Ishikawa (cell line): ENCODE data around the gene PPP1CA.

Experiments used
- CREB1 ChIP-seq: IDR thresholded peaks from 2 replicates; pipeline ENCODE4 v1.6.1; 2012; ENCODE audit warnings: low read depth
- EP300 ChIP-seq: IDR thresholded peaks from 2 replicates; pipeline ENCODE4 v1.6.1; 2012; ENCODE audit warnings: borderline replicate concordance
- NFIC ChIP-seq: IDR thresholded peaks from 2 replicates; pipeline ENCODE4 v1.6.1; 2012
- RAD21 ChIP-seq: IDR thresholded peaks from 2 replicates; pipeline ENCODE4 v1.6.1; 2012; ENCODE audit warnings: low read depth
- REST ChIP-seq: IDR thresholded peaks from 2 replicates; pipeline ENCODE4 v1.6.1; 2012; ENCODE audit warnings: low read depth, mild to moderate bottlenecking
- TAF1 ChIP-seq: IDR thresholded peaks from 2 replicates; pipeline ENCODE4 v1.6.1; 2012; ENCODE audit warnings: low read depth, mild to moderate bottlenecking
- YY1 ChIP-seq: IDR thresholded peaks from 2 replicates; pipeline ENCODE4 v1.6.1; 2012; ENCODE audit warnings: low read depth
- ZBTB7A ChIP-seq: IDR thresholded peaks from 2 replicates; pipeline ENCODE4 v1.6.1; 2012; ENCODE audit warnings: low read depth
- TF ChIP-seq, protein P1 (sequence below): IDR thresholded peaks from 2 replicates; pipeline ENCODE4 v1.6.1; 2012

GRCh38 chr11:67372321-67372992, 29.2 kb downstream of the PPP1CA start:
- TF ChIP-seq, protein P1, sequence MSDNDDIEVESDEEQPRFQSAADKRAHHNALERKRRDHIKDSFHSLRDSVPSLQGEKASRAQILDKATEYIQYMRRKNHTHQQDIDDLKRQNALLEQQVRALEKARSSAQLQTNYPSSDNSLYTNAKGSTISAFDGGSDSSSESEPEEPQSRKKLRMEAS: no peak
- no peak for TF ChIP-seq CREB1
- no peak for TF ChIP-seq NFIC
- TF ChIP-seq EP300: no peak
- TF ChIP-seq ZBTB7A: peak; percentile 20; the same call in 1 of the 2 replicates
- TF ChIP-seq YY1: no peak
- no peak for TF ChIP-seq RAD21
- no peak for TF ChIP-seq REST
- no peak; the same call in none of the 2 replicates for TF ChIP-seq TAF1
